HEK293T (cell line): ENCODE results near the gene SOX13.

ENCODE experiments used
- CTCF ChIA-PET: fragments of 350-600 bp; formaldehyde crosslinking; extraction: SDS; loops from one replicate; lab custom pipeline; 2021; ENCODE audit warnings: antibody characterized with exemption, inconsistent platforms; lab: Yijun Ruan, JAX
- POLR2A ChIA-PET: fragments of 350-600 bp; formaldehyde crosslinking; extraction: SDS; loops from one replicate; lab custom pipeline; 2020; ENCODE audit warnings: antibody characterized with exemption, inconsistent platforms; lab: Yijun Ruan, JAX
- DNase-seq: peaks from one replicate; pipeline ENCODE4 v3.0.0; 2012; ENCODE audit warnings: mixed read lengths; ENCODE audit errors: extremely low spot score
- ARNT ChIP-seq: fragments of 450-650 bp; IDR thresholded peaks from 2 replicates; pipeline ENCODE4 v1.6.1; 2017; ENCODE audit warnings: mild to moderate bottlenecking
- BHLHE40 ChIP-seq: fragments of 450-650 bp; IDR thresholded peaks from 2 replicates; pipeline ENCODE4 v1.6.1; 2016; ENCODE audit warnings: mild to moderate bottlenecking, moderate library complexity, borderline replicate concordance
- CTBP1 ChIP-seq: fragments of 450-650 bp; IDR thresholded peaks from 2 replicates; pipeline ENCODE4 v1.6.1; 2016; ENCODE audit warnings: borderline replicate concordance
- ELF4 ChIP-seq: fragments of 450-650 bp; IDR thresholded peaks from 2 replicates; pipeline ENCODE4 v1.6.1; 2017; ENCODE audit warnings: antibody characterized with exemption
- FOXA1 ChIP-seq: fragments of 450-650 bp; IDR thresholded peaks from 2 replicates; pipeline ENCODE4 v1.6.1; 2016; ENCODE audit warnings: mild to moderate bottlenecking
- FOXK2 ChIP-seq: fragments of 450-650 bp; IDR thresholded peaks from 2 replicates; pipeline ENCODE4 v1.6.1; 2016; ENCODE audit warnings: mild to moderate bottlenecking
- FOXM1 ChIP-seq: fragments of 450-650 bp; IDR thresholded peaks from 2 replicates; pipeline ENCODE4 v1.6.1; 2017; ENCODE audit warnings: mild to moderate bottlenecking, borderline replicate concordance
- HDGF ChIP-seq: fragments of 450-650 bp; IDR thresholded peaks from 2 replicates; pipeline ENCODE4 v1.6.1; 2017; ENCODE audit warnings: antibody characterized with exemption, borderline replicate concordance
- L3MBTL2 ChIP-seq: fragments of 450-650 bp; conservative IDR thresholded peaks from 2 replicates; pipeline ENCODE4 v1.6.1; 2016; ENCODE audit warnings: mild to moderate bottlenecking
- LEF1 ChIP-seq: fragments of 450-650 bp; IDR thresholded peaks from 2 replicates; pipeline ENCODE4 v1.6.1; 2017; ENCODE audit warnings: mild to moderate bottlenecking, borderline replicate concordance
- NFRKB ChIP-seq: fragments of 450-650 bp; IDR thresholded peaks from 2 replicates; pipeline ENCODE4 v1.6.1; 2016; ENCODE audit warnings: mild to moderate bottlenecking, moderate library complexity
- PKNOX1 ChIP-seq: fragments of 450-650 bp; IDR thresholded peaks from 2 replicates; pipeline ENCODE4 v1.6.1; 2016
- SP1 ChIP-seq: fragments of 450-650 bp; IDR thresholded peaks from 2 replicates; pipeline ENCODE4 v1.6.1; 2017
- SUZ12 ChIP-seq: fragments of 450-650 bp; IDR thresholded peaks from 2 replicates; pipeline ENCODE4 v1.6.1; 2016; ENCODE audit warnings: mild to moderate bottlenecking
- TARDBP ChIP-seq: fragments of 450-650 bp; IDR thresholded peaks from 2 replicates; pipeline ENCODE4 v1.6.1; 2016
- ZNF384 ChIP-seq: fragments of 450-650 bp; IDR thresholded peaks from 2 replicates; pipeline ENCODE4 v1.6.1; 2016

Gene SOX13

GRCh38 chr1:204121840-204122555, 49.1 kb downstream of the SOX13 start:
- TF ChIP-seq ARNT (no peak), FOXM1 (no peak)
- DNase-seq, result no peak
- POLR2A ChIA-PET, result no interaction called here
- CTCF ChIA-PET, result no interaction called here

GRCh38 chr1:204123376-204123775, 50.5 kb downstream of the SOX13 start:
- DNase-seq, result peak; percentile 62
- ChIA-PET CTCF (no interaction called here), POLR2A (no interaction called here)
- no peak for TF ChIP-seq FOXA1
- no peak for TF ChIP-seq CTBP1
- no peak for TF ChIP-seq SUZ12
- TF ChIP-seq FOXK2, result no peak
- no peak for TF ChIP-seq NFRKB

- POLR2A ChIA-PET, result no interaction called here
- CTCF ChIA-PET, result interaction anchor here (0.6 kb wide), 1 partner anchor 68 kb away, joined by 3 read pairs; no protein-coding TSS in a partner anchor
- DNase-seq, result no peak
- no peak for TF ChIP-seq CTBP1
- no peak for TF ChIP-seq FOXM1
- TF ChIP-seq PKNOX1, result no peak
- TF ChIP-seq SUZ12, result no peak
- TF ChIP-seq BHLHE40, result no peak
- TF ChIP-seq NFRKB, result no peak
- TF ChIP-seq ARNT, result no peak
- TF ChIP-seq FOXA1, result no peak
- TF ChIP-seq ZNF384, result no peak
- TF ChIP-seq FOXK2, result no peak
These were observed 51.7 kb downstream of the SOX13 start for GRCh38 chr1:204124639-204125038.

GRCh38 chr1:204125759-204126351, 52.9 kb downstream of the SOX13 start:
- TF ChIP-seq TARDBP (no peak), ELF4 (no peak), FOXK2 (no peak), NFRKB (no peak), HDGF (no peak), ZNF384 (no peak), CTBP1 (no peak), SUZ12 (no peak), ARNT (no peak), FOXA1 (no peak), FOXM1 (no peak), PKNOX1 (no peak), LEF1 (no peak), L3MBTL2 (no peak), SP1 (no peak)
- POLR2A ChIA-PET, result no interaction called here
- CTCF ChIA-PET, result interaction anchor here (0.6 kb wide), 1 partner anchor 274 kb away, joined by 3 read pairs; no protein-coding TSS in a partner anchor
- DNase-seq, result no peak

- ChIA-PET CTCF (interaction anchor here (3.5 kb wide), 1 partner anchor 255 kb away, joined by 27 read pairs; no protein-coding TSS in a partner anchor), POLR2A (no interaction called here)
- no peak for DNase-seq
- TF ChIP-seq ARNT (no peak), BHLHE40 (no peak), CTBP1 (no peak)
These were observed 53.5 kb downstream of the SOX13 start for GRCh38 chr1:204126386-204126785.

GRCh38 chr1:204126956-204127355, 54.0 kb downstream of the SOX13 start:
- CTCF ChIA-PET, result interaction anchor here (1.6 to 3.5 kb wide), 2 partner anchors 236 to 256 kb away, joined by 4 to 27 read pairs; no protein-coding TSS in a partner anchor
- no peak for DNase-seq
- POLR2A ChIA-PET, result no interaction called here
- no peak for TF ChIP-seq ARNT
- TF ChIP-seq L3MBTL2, result no peak
- no peak for TF ChIP-seq SP1
- TF ChIP-seq BHLHE40, result no peak

- peak; percentile 83 for DNase-seq
- ChIA-PET POLR2A (no interaction called here), CTCF (interaction anchor here (0.9 to 3.5 kb wide), 5 partner anchors 11 to 257 kb away, joined by 3 to 27 read pairs (median 4); no protein-coding TSS in a partner anchor)
- TF ChIP-seq ZNF384, result no peak
- TF ChIP-seq PKNOX1, result peak; percentile 67
These were observed 54.8 kb downstream of the SOX13 start for GRCh38 chr1:204127597-204128242.
